Spleen (tissue), 7 donors: ENCODE data around the gene POMT2.

Source experiments
- CTCF ChIP-seq, 11 experiments: fragments of 200-600 bp in 7 of 11; fragments of 450-650 bp in 4 of 11; sonication (generic) in 4 of 11; IDR thresholded peaks in 8 of 11; conservative IDR thresholded peaks in 3 of 11; 1 replicate in 7 of 11; 2 replicates in 4 of 11; pipeline versions ENCODE4 v1.4.0 to v1.8.0; 2016 to 2021; ENCODE audit warnings: antibody characterized with exemption in 11 of 11, inconsistent platforms in 4 of 11, mild to moderate bottlenecking in 1 of 11
- POLR2AphosphoS5 ChIP-seq, 3 donors: sonication (generic); formaldehyde crosslinking; IDR thresholded peaks; one replicate each; pipeline ENCODE4 v1.5.1; 2017; ENCODE audit warnings: antibody characterized with exemption in 3 of 3
- donor health status: DM: no; HTN: no; CAD: no; lungs with moderate emphysema.
- donor health status: DM: no; HTN: no; CAD: no.
- donor health status: DM: no; HTN: no; CAD: no.

DNA sequence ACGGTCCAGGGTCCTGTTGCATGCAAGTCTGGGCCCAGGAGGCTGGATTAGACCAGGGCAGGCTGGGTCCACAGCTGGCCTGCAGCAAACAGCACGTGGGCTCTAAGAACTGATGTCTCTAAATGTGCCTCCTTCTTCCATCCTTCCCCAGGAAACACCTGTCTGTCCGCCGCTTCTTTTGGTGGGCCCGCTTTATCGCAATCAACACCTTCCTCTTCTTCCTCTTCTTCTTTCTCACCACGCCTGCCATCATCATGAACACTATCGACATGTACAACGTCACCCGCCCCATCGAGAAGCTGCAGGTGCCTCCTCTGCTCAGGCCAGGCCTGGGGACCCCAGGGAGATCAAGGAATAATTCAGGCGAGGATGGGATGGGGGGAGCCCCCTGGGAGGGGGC lies 77.9 kb downstream of the POMT2 start:
- TF ChIP-seq CTCF (IDR thresholded peaks at IDR 0.05 in 8 of 11, conservative IDR thresholded peaks at IDR 0.05 in 3 of 11) (no peak), POLR2AphosphoS5 (IDR thresholded peaks at IDR 0.05) (peak in 1 of 3 donors; percentile 11)
